GM12875 (cell line): ENCODE results near the gene APP.

ENCODE experiments used
- H3K4me3 ChIP-seq: one replicate; pipeline ENCODE4 v1.5.1; 2011; ENCODE audit warnings: low read depth, low read length, control low read depth
- TF ChIP-seq, protein P1 (sequence below): IDR thresholded peaks from 2 replicates; pipeline ENCODE4 v1.5.1; 2011; ENCODE audit warnings: low read depth, mild to moderate bottlenecking, control low read depth, inconsistent platforms, low read length, moderate library complexity, borderline replicate concordance; ENCODE audit not compliant: insufficient read depth

The APP gene

DNA sequence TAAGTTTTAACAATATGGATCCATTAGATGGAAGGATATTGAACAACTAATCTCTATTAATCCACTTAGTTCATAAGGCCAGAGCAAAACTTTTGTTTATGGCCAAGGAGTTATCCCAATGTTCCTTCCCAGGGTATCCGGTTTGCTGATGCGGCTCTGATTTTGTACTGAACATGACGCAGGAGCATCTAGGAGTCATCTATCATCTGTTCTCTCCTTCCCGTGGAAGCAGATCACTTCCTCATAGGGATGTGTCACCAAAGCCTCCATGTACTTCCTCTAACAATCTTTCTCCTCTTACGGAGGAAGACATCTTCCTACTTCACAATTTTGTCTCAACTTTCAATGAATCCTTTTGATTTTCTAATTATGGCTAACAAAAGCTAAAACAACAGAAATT, 206.6 kb downstream of the APP start:
- H3K4me3 ChIP-seq: no peak overlapping the region
- TF ChIP-seq, protein P1, sequence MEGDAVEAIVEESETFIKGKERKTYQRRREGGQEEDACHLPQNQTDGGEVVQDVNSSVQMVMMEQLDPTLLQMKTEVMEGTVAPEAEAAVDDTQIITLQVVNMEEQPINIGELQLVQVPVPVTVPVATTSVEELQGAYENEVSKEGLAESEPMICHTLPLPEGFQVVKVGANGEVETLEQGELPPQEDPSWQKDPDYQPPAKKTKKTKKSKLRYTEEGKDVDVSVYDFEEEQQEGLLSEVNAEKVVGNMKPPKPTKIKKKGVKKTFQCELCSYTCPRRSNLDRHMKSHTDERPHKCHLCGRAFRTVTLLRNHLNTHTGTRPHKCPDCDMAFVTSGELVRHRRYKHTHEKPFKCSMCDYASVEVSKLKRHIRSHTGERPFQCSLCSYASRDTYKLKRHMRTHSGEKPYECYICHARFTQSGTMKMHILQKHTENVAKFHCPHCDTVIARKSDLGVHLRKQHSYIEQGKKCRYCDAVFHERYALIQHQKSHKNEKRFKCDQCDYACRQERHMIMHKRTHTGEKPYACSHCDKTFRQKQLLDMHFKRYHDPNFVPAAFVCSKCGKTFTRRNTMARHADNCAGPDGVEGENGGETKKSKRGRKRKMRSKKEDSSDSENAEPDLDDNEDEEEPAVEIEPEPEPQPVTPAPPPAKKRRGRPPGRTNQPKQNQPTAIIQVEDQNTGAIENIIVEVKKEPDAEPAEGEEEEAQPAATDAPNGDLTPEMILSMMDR: no peak

DNA sequence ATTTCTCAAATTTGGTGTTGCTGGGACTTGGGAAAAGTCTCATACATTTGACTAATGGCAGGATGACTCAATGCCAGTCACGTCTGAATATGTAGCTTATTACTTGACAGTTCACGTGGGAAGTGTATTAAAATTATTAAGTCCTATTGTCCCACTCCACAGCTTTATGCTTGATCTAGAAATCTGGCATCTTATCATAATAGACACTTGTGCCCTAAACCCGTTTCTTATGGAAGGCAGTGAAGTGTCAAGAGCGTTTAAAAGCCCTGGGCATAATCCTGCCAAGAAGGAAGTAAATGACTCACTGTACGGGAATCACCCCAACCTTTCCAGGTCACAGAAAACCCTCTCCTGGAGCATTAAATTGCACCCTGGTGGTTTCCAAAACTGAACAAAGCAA, 207.4 kb downstream of the APP start:
- TF ChIP-seq, protein P1: no peak
- H3K4me3 ChIP-seq: no peak overlapping the region

DNA sequence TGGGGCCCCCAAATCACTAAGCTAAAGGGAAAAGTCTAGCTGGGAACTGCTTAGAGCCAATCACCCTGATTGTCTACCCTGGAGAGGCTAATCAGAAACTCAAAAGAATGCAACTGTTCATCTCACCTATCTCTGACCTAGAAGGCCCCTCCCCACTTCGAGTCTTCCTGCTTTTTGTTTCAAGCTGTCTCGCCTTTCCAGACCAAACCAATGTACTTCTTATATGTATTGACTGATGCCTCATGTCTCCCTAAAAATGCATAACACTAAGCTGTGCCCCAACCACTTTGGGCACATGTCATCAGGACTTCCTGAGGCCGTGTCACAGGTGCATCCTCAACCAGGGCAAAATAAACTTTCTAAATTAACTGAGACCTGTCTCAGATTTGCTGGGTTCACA, 209.5 kb downstream of the APP start:
- TF ChIP-seq, protein P1: no peak
- no peak overlapping the region for H3K4me3 ChIP-seq

DNA sequence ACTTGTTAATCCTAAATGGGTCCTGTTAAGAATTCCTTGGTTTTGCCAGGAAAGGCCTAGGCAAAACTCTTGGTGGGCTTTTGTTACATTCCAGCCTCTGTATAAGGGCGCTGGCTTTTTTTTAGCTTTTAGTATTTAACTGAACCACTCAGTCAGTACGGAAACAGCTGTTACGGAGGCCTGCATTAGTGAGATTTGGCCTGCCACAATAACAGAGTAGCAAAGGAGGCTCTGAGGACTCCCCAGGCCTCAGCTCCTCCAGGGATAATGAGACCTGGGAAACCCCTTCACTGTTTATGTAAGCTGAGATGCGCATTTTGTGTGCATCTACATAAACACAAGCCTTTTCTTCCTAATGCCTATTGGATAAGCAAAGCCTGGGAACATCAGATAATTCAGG, 210.2 kb downstream of the APP start:
- TF ChIP-seq, protein P1: no peak
- H3K4me3 ChIP-seq: no peak overlapping the region

DNA sequence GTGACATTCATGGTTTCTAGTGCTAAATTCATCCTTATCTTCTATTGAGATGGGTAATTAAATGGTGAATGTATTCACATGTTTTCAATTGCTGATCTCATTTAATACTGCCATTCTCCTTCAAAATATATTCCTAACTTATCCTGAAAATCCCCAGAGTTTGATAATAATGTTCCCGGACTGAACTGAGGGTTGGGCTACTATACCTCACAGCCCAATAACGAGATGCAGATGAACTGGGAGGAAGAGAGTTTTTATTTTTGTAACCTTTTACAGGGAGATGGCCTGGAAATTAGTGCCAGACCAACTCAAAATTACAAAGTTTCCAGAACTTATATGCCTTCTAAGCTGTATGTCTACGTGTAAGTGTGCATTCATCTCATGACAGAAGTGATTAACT, 210.8 kb downstream of the APP start:
- no peak overlapping the region for H3K4me3 ChIP-seq
- TF ChIP-seq, protein P1: no peak

DNA sequence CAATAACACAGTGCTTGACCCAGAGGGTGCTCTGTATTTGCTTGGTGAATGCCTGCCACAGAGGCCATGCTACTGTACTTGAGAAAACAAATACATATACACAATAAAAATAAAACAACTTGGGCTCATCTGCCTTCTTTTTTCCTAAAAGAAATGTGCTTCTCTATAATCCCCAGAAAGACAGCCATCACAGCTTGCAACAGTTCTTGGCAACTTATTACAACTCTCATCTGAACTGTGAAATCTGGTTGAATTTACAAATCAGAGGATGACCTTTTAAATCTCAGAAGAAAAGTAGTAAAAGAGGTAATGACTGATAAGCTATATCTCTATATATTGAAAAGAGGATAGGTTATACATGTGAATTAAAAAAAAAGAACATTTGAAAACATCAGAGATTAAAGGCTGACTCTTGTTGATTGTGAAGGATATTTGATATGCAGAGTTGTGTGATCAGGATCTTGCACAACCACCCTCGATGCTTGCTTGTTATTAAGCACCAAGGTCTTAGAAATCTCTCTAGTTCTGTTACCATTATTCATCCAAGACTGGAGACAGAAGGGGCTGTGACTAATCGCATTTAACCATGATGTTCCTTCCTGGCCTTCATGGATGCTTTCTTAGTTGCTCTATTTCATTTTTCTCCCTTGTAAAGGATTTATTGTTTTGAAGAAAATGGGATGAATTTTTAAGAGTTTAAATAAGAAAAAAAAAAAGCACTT, 213.4 kb downstream of the APP start:
- H3K4me3 ChIP-seq: no peak overlapping the region
- TF ChIP-seq, protein P1: no peak

DNA sequence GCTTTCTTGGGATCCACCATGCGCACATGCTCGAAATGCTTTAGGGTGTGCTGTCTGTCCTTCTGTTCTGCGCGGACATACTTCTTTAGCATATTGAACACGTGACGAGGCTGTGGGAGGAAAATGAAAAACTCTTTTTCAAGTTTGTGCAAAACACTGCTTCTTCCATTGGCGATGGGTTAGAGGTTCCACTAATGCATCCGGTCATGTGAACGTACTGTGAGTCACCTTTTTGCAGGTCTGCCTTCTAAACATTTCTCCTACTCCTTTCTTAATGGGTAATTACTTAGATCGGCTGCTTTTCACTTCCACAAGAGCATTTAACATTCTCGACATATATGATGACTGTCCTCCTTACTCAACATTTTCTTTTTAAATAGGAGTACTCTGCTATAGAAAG, 214.9 kb downstream of the APP start:
- TF ChIP-seq, protein P1: no peak
- no peak overlapping the region for H3K4me3 ChIP-seq
